Subcutaneous preadipocyte (primary cell): ENCODE results near the gene IFNA5. TPM values are rescaled to one million over a fixed set of nuclear protein-coding genes. Genes with fewer than 3 reads are reported as not detected.

Experiments
- total RNA-seq: library from RNA; depleted of rRNA; stranded (reverse); fragments of >200 nt; gene quantifications from 2 replicates; pipeline ENCODE4 v1.2.3, GENCODE V29; 2012

The IFNA5 gene
- not detected in 2 replicates for total RNA-seq

DNA sequence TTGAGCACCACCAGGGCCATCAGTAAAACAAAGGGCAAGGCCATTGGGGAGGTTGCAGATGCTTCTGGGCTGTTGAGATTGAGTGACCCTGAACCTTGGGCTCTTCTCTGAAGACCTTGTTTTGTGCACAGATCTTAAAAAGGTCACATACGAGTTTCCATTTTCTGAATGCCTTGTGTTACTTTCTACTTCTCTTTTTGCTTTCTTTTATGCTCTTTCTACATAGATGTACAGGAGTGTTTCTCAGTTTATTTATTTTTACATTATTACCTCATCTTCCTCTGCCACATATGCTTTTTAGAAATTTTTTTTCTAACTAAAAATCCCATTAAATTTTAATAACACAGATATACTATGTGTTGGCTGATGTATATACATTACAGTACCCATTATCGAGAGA lies at the start of gene IFNA5:
Gene IFNA5, minus strand, starts transcription at position 101 of the 400 bp plus-strand sequence. Its CDS starts 57 bp downstream, at position 44.

GRCh38 chr9:21350787-21351186 lies 45.7 kb upstream of the IFNA5 start, which contains the start of gene IFNA6:
Gene IFNA6, minus strand, starts transcription at chr9:21350887. Its CDS starts 0 bp downstream, at chr9:21350887.

GRCh38 chr9:21334701-21335632 lies 29.9 kb upstream of the IFNA5 start, which contains the start of gene KLHL9:
Gene KLHL9, minus strand, starts transcription at chr9:21335404. Its CDS starts 545 bp downstream, at chr9:21334859.

Other genes with a start within 250 kb of the IFNA5 start
- not detected in 2 replicates for gene IFNB1, start 227.4 kb downstream of the IFNA5 start, total RNA-seq
- gene IFNW1, start 163.5 kb downstream of the IFNA5 start, total RNA-seq = not detected in 2 replicates
- gene IFNA21, start 138.7 kb downstream of the IFNA5 start, total RNA-seq = not detected in 2 replicates
- not detected in 2 replicates for gene IFNA4, start 117.7 kb downstream of the IFNA5 start, total RNA-seq
- not detected in 2 replicates for gene IFNA7, start 103.1 kb downstream of the IFNA5 start, total RNA-seq
- gene IFNA10, start 98.2 kb downstream of the IFNA5 start, total RNA-seq = not detected in 2 replicates
- not detected in 2 replicates for gene IFNA16, start 88.0 kb downstream of the IFNA5 start, total RNA-seq
- gene IFNA17, start 77.1 kb downstream of the IFNA5 start, total RNA-seq = not detected in 2 replicates
- not detected in 2 replicates for gene IFNA14, start 65.3 kb downstream of the IFNA5 start, total RNA-seq
- gene KLHL9, start 30.1 kb upstream of the IFNA5 start, total RNA-seq = 30.1 and 39.7 TPM in 2 replicates
- not detected in 2 replicates for gene IFNA6, start 45.6 kb upstream of the IFNA5 start, total RNA-seq
- gene IFNA13, start 62.7 kb upstream of the IFNA5 start, total RNA-seq = not detected in 2 replicates
- not detected in 2 replicates for gene IFNA2, start 80.1 kb upstream of the IFNA5 start, total RNA-seq
- gene IFNA8, start 103.8 kb upstream of the IFNA5 start, total RNA-seq = not detected in 2 replicates
- gene IFNA1, start 135.1 kb upstream of the IFNA5 start, total RNA-seq = not detected in 2 replicates
- 5.9 and 10.6 TPM in 2 replicates for gene IFNE, start 177.0 kb upstream of the IFNA5 start, total RNA-seq